IMR-90 (cell line): Measurements from ENCODE around the gene SYNE1. TPM values are rescaled to one million over a fixed set of nuclear protein-coding genes. Genes with fewer than 3 reads are reported as not detected.

Experiments used
- ATAC-seq: fragments of 200-7000 bp; cut with Tn5 transposase; 2 replicates; pipeline ENCODE4 v1.9.1; 2020; ENCODE audit warnings: low read depth, mild to moderate bottlenecking, moderate library complexity
- BruUV-seq: library from RNA; stranded (reverse); fragments of 400-500 nt; replicated peaks from 2 replicates; lab custom pipeline; 2021; lab: Mats Ljungman, UMichigan
- CTCF ChIA-PET: fragments of 300-600 bp; formaldehyde crosslinking; extraction: SDS; loops from one replicate; lab custom pipeline; 2021; ENCODE audit warnings: antibody characterized with exemption; lab: Yijun Ruan, JAX
- POLR2A ChIA-PET: fragments of 300-600 bp; sonication (Branson Sonifier 250); formaldehyde crosslinking; loops from one replicate; lab custom pipeline; 2022; ENCODE audit warnings: antibody characterized with exemption; ENCODE audit not compliant: unreplicated experiment; lab: Charles Lee
- DNase-seq: peaks from one replicate; pipeline ENCODE4 v3.0.0; 2013
- H2AFZ ChIP-seq: replicated peaks from 2 replicates; pipeline ENCODE3; 2013; ENCODE audit warnings: low read length, mild to moderate bottlenecking; ENCODE audit not compliant: poor library complexity
- H2AK5ac ChIP-seq: 2 replicates; pipeline ENCODE4 v1.6.1; 2013; ENCODE audit warnings: low read depth, low read length, inconsistent platforms
- H2AK9ac ChIP-seq: replicated peaks from 2 replicates; pipeline ENCODE3; 2013; ENCODE audit warnings: mild to moderate bottlenecking, low read depth, low read length, moderate library complexity; ENCODE audit not compliant: poor library complexity
- H2BK120ac ChIP-seq: 2 replicates; pipeline ENCODE4 v1.6.1; 2013; ENCODE audit warnings: low read depth, low read length, inconsistent platforms
- H2BK15ac ChIP-seq: 3 replicates; pipeline ENCODE4 v1.6.1; 2013; ENCODE audit warnings: low read depth, low read length, inconsistent platforms
- H2BK20ac ChIP-seq: 2 replicates; pipeline ENCODE4 v1.6.1; 2013; ENCODE audit warnings: low read depth, mild to moderate bottlenecking, inconsistent platforms, low read length, moderate library complexity
- H2BK5ac ChIP-seq: 2 replicates; pipeline ENCODE4 v1.6.1; 2013; ENCODE audit warnings: mild to moderate bottlenecking, low read depth, low read length, inconsistent platforms; ENCODE audit not compliant: poor library complexity, severe bottlenecking
- H3K14ac ChIP-seq: replicated peaks from 2 replicates; pipeline ENCODE4 v1.6.1; 2013; ENCODE audit warnings: low read depth, low read length, inconsistent platforms
- H3K18ac ChIP-seq: 2 replicates; pipeline ENCODE4 v1.6.1; 2013; ENCODE audit warnings: low read depth, low read length, control low read depth
- H3K23ac ChIP-seq: 2 replicates; pipeline ENCODE4 v1.6.1; 2013; ENCODE audit warnings: low read depth, low read length, inconsistent platforms
- H3K27ac ChIP-seq: 2 replicates; pipeline ENCODE4 v1.5.1; 2013; ENCODE audit warnings: mild to moderate bottlenecking, control low read depth, low read length; ENCODE audit not compliant: insufficient read depth
- H3K27me3 ChIP-seq: 2 replicates; pipeline ENCODE4 v1.6.1; 2013; ENCODE audit warnings: low read length; ENCODE audit not compliant: control insufficient read depth, insufficient read depth
- H3K36me3 ChIP-seq: 2 replicates; pipeline ENCODE4 v1.6.1; 2013; ENCODE audit warnings: low read length, mixed read lengths; ENCODE audit not compliant: control insufficient read depth, insufficient read depth
- H3K4ac ChIP-seq: 2 replicates; pipeline ENCODE4 v1.6.1; 2013; ENCODE audit warnings: low read depth, low read length, inconsistent platforms
- H3K4me1 ChIP-seq: 2 replicates; pipeline ENCODE4 v1.6.1; 2013; ENCODE audit warnings: low read length, mixed read lengths; ENCODE audit not compliant: control insufficient read depth, insufficient read depth
- H3K4me2 ChIP-seq: 2 replicates; pipeline ENCODE4 v1.6.1; 2013; ENCODE audit warnings: low read depth, mild to moderate bottlenecking, control low read depth, low read length, moderate library complexity
- H3K4me3 ChIP-seq: 2 replicates; pipeline ENCODE4 v1.5.1; 2013; ENCODE audit warnings: low read depth, mild to moderate bottlenecking, control low read depth, low read length, moderate library complexity; ENCODE audit not compliant: insufficient read depth
- H3K56ac ChIP-seq: 2 replicates; pipeline ENCODE4 v1.6.1; 2013; ENCODE audit warnings: low read length, inconsistent platforms; ENCODE audit not compliant: insufficient read depth; ENCODE audit errors: extremely low read depth
- H3K79me1 ChIP-seq, 2 experiments: 2 replicates each; pipeline ENCODE4 v1.6.1; 2013; ENCODE audit warnings: low read length in 2 of 2, inconsistent platforms in 1 of 2, low read depth in 1 of 2
- H3K9ac ChIP-seq: 2 replicates; pipeline ENCODE4 v1.6.1; 2013; ENCODE audit warnings: low read depth, low read length, control low read depth
- H3K9me1 ChIP-seq: 2 replicates; pipeline ENCODE4 v1.6.1; 2013; ENCODE audit warnings: low read length, inconsistent platforms; ENCODE audit not compliant: insufficient read depth
- H3K9me3 ChIP-seq: 2 replicates; pipeline ENCODE4 v1.6.1; 2013; ENCODE audit warnings: low read length; ENCODE audit not compliant: control insufficient read depth, insufficient read depth
- H4K20me1 ChIP-seq: 2 replicates; pipeline ENCODE4 v1.6.1; 2013; ENCODE audit warnings: low read length, inconsistent platforms; ENCODE audit not compliant: insufficient read depth
- H4K5ac ChIP-seq: 2 replicates; pipeline ENCODE4 v1.6.1; 2013; ENCODE audit warnings: mild to moderate bottlenecking, low read depth, low read length, control low read depth
- H4K8ac ChIP-seq, 2 experiments: 2 replicates each; pipeline ENCODE4 v1.6.1; 2013; ENCODE audit warnings: low read depth in 2 of 2, low read length in 2 of 2, control low read depth in 1 of 2, inconsistent platforms in 1 of 2
- H4K91ac ChIP-seq: 2 replicates; pipeline ENCODE4 v1.6.1; 2013; ENCODE audit warnings: low read depth, low read length, inconsistent platforms; ENCODE audit not compliant: insufficient read depth
- CEBPB ChIP-seq: IDR thresholded peaks from 2 replicates; pipeline ENCODE4 v1.6.1; 2012; ENCODE audit warnings: low read depth, low read length, improper control_type of control experiment
- MXI1 ChIP-seq: IDR thresholded peaks from 2 replicates; pipeline ENCODE4 v1.6.1; 2012; ENCODE audit warnings: low read depth, mild to moderate bottlenecking, low read length, moderate library complexity, borderline replicate concordance
- NFE2L2 ChIP-seq: fragments of 150-350 bp; IDR thresholded peaks from 2 replicates; pipeline ENCODE4 v1.6.1; 2016; ENCODE audit warnings: low read depth, mild to moderate bottlenecking, low read length
- RCOR1 ChIP-seq: IDR thresholded peaks from 2 replicates; pipeline ENCODE4 v1.6.1; 2012; ENCODE audit warnings: mild to moderate bottlenecking, low read length, improper control_type of control experiment; ENCODE audit not compliant: insufficient replicate concordance
- WGBS, 2 experiments: methylation state at CpG; one replicate each; pipeline versions ENCODE4 v1.1.5 to v1.1.7; 2013; ENCODE audit warnings: missing lambda C conversion rate in 2 of 2; ENCODE audit not compliant: insufficient read length in 1 of 2; ENCODE audit errors: extremely low coverage in 2 of 2; 5-methylcytosine and 5-hydroxymethylcytosine counted together
- dilution Hi-C: fragments of 300-500 bp; cut with HindIII; formaldehyde crosslinking; loops from one replicate; pipeline ENCODE4 v1.14.3; 2018; ENCODE audit warnings: low sequenced_read_pairs; ENCODE audit not compliant: unreplicated experiment
- in situ Hi-C: fragments of 300-500 bp; cut with MboI; formaldehyde crosslinking; loops from 3 replicates; pipeline ENCODE4 v1.14.3; 2019; ENCODE audit warnings: low sequenced_read_pairs, inconsistent platforms, mixed read lengths
- intact Hi-C: fragments of 100-400 bp; cut with micrococcal nuclease; formaldehyde crosslinking; loops from 2 replicates; pipeline ENCODE4 v1.10.0; 2022
- polyA plus RNA-seq, 3 experiments: library from polyadenylated mRNA; depleted of rRNA; stranded (reverse); fragments of >200 nt; gene quantifications; 2 replicates each; pipeline ENCODE4 v1.2.3, GENCODE V29; 2012; ENCODE audit warnings: low replicate concordance in 1 of 3
- total RNA-seq: library from RNA; depleted of rRNA; stranded (reverse); fragments of >200 nt; gene quantifications from 2 replicates; pipeline ENCODE4 v1.2.3, GENCODE V29; 2012

Gene SYNE1
- total and polyA plus RNA-seq, 2 of the 4 experiments (the other 2 are of a cell fraction) = 34.1 to 159 TPM

GRCh38 chr6:152221806-152222628, 415.1 kb downstream of the SYNE1 start:
- H3K4me1 ChIP-seq = peaks cover 3% of the 10 kb centered on the region
- no TSS peak for BruUV-seq
- peaks cover 6% of the 10 kb centered on the region for H3K9me3 ChIP-seq
- peak overlapping the region; percentile 14; the same call in 1 of the 2 replicates for H3K27ac ChIP-seq
- ATAC-seq (no peak), DNase-seq (no peak)
- no peak overlapping the region for H3K56ac ChIP-seq
- no peak overlapping the region for H4K91ac ChIP-seq
- 0 out of 2 replicates have a peak, but pooled peaks cover 3% of the 10 kb centered on the region for H3K9me1 ChIP-seq
- CTCF ChIA-PET = interaction anchor here (0.6 kb wide), 1 partner anchor 20 kb away, joined by 6 read pairs; no protein-coding TSS in a partner anchor
- H3K4me2 ChIP-seq = no peak overlapping the region
- H3K9ac ChIP-seq = no peak overlapping the region
- no peak overlapping the region for H3K14ac ChIP-seq
- intact Hi-C loops (no loop called here), dilution Hi-C loops (no loop called here), in situ Hi-C loops (no loop called here)
- no peaks in the 10 kb centered on the region for H4K20me1 ChIP-seq
- H2AK5ac ChIP-seq = no peak overlapping the region; the same call in 1 of the 2 replicates
- POLR2A ChIA-PET = no interaction called here
- no peak for TF ChIP-seq CEBPB
- TF ChIP-seq NFE2L2 = no peak
- no peak for TF ChIP-seq RCOR1
- no peak for TF ChIP-seq MXI1
- peak overlapping the region; percentile 83 for H2BK5ac ChIP-seq
- H3K4me3 ChIP-seq = no peak overlapping the region
- no peak overlapping the region for H2BK20ac ChIP-seq
- H3K23ac ChIP-seq = no peak overlapping the region
- peaks cover 44% of the 10 kb centered on the region for H3K36me3 ChIP-seq
- 0 out of 2 replicates have a peak overlapping the region, but pooled peaks have one; percentile 6 for H2BK120ac ChIP-seq
- WGBS, 2 experiments = no CpG with 5 or more reads among the region's 4 CpGs
- no peak overlapping the region for H2AK9ac ChIP-seq
- peak overlapping the region in 1 of 2 experiments; percentile 63; a peak in 2 of 4 replicates for H4K8ac ChIP-seq
- H2BK15ac ChIP-seq = no peak overlapping the region
- H4K5ac ChIP-seq = peak overlapping the region; percentile 72; the same call in 1 of the 2 replicates
- peak overlapping the region; percentile 16; the same call in 1 of the 2 replicates for H3K18ac ChIP-seq
- H3K4ac ChIP-seq = peak overlapping the region; percentile 3; the same call in 1 of the 2 replicates
- H3K79me1 ChIP-seq = peaks cover 0 to 3% of the 10 kb centered on the region in 2 experiments; a peak in 1 of 4 replicates
- H3K27me3 ChIP-seq = no peaks in the 10 kb centered on the region
- H2AFZ ChIP-seq = no peak overlapping the region
